ENCODE results near the gene SPACA4.
"Not testable (repeated sequence)": the region's sequence is repeated elsewhere in the genome, so short reads cannot be mapped to it uniquely, and the experiment has no call there.

Gene SPACA4

DNA sequence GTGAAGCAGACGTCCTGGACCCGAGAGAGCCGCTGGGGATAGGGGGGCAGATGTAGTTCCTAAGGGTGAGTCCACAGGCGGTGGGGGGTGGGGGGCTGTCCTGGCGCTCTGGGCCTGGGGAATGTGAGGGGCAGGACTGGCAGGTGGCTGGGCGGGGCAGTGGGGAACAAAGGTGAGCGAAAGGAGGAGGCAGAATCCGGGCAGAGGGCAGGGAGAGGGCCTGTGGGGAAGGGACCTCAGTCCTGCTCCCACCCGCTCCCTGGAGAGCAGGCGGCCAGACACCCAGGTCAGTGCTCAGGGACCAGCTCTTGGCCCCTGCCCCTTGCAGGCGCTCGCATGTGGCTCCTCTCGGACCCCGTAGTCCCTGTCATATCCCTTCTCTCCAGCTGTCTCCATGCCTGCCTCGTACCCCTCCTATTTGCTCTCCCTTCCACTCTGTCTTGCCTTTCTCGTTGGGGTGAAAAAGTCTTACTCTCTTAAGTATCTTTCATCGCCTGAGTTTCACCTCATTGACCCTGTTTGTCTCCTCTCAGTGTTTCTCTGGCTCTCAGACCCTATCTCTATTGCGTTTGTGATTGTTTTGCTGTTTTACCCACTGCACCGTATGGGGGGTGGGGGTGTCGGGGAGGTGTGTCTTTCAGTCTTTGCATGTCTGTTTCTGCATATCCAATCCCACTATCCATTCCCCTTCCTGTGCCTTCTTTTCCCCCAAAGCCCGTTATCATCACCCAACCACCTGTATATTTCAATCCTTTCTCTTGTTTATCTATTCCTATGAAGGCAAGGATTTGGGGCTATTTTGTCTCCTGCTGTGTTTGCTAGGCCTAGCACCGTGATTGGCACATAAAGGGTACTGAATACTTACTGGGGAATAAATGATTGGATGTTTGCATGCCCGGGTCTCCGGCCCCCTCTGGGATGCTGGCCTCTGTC, 18.5 kb downstream of the SPACA4 start:
- Histone ChIP-seq H3K4me1 (ENCODE audit: control insufficient read depth, insufficient read depth, low read length) (peaks cover 4% of the 10 kb centered on the region), H3K9me3 (ENCODE audit: control insufficient read depth, insufficient read depth, low read length) (no peaks in the 10 kb centered on the region), H3K27me3 (ENCODE audit: control insufficient read depth, insufficient read depth, low read length) (no peaks in the 10 kb centered on the region), H3K4me3 (ENCODE audit: low read depth, low read length) (peak overlapping the region; percentile 87), H3K9ac (ENCODE audit: low read depth, low read length) (peak overlapping the region; percentile 37), H3K36me3 (ENCODE audit: control insufficient read depth, insufficient read depth, low read length) (no peaks in the 10 kb centered on the region)

DNA sequence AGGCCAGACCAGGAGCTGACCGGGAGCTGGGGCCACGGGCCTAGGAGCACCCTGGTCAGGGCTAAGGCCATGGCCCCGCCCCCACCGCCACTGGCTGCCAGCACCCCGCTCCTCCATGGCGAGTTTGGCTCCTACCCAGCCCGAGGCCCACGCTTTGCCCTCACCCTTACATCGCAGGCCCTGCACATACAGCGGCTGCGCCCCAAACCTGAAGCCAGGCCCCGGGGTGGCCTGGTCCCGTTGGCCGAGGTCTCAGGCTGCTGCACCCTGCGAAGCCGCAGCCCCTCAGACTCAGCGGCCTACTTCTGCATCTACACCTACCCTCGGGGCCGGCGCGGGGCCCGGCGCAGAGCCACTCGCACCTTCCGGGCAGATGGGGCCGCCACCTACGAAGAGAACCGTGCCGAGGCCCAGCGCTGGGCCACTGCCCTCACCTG, 19.4 kb downstream of the SPACA4 start:
- no peak overlapping the region for H3K4me3 ChIP-seq (ENCODE audit: low read depth, low read length)
- no peaks in the 10 kb centered on the region for H3K9me3 ChIP-seq (ENCODE audit: control insufficient read depth, insufficient read depth, low read length)
- H3K4me1 ChIP-seq (ENCODE audit: control insufficient read depth, insufficient read depth, low read length), result peaks cover 4% of the 10 kb centered on the region
- no peak overlapping the region for H3K9ac ChIP-seq (ENCODE audit: low read depth, low read length)
- H3K36me3 ChIP-seq (ENCODE audit: control insufficient read depth, insufficient read depth, low read length), result no peaks in the 10 kb centered on the region
- no peaks in the 10 kb centered on the region for H3K27me3 ChIP-seq (ENCODE audit: control insufficient read depth, insufficient read depth, low read length)

DNA sequence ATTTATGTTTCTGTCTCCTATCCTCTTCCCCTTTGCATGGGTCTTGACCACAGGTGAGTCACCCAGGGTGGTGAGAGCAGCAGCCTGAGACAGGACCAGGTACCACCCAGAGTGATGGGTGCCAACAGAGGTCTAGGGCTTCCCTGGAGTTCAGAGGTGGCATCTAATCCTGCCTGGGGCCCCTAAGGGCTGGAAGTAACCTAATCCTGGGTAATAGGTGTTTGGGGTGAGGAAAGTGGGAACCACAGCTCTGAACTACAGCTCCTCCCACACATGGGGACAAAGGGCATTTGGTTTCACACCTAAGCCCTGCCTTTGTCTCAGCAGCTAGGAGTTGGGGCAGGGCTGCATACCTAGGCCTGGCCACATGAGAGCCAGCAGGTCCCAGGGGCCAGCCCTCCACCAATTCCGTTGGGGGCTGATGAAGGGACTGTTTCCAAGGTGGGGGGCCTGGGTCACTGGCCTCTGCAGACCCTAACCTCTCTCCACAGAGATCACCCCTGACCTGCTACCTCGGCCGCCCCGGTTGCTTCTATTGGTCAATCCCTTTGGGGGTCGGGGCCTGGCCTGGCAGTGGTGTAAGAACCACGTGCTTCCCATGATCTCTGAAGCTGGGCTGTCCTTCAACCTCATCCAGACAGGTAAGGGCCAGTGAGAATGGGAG, 20.8 kb downstream of the SPACA4 start:
- no peaks in the 10 kb centered on the region for H3K27me3 ChIP-seq (ENCODE audit: control insufficient read depth, insufficient read depth, low read length)
- no peak overlapping the region for H3K9ac ChIP-seq (ENCODE audit: low read depth, low read length)
- peaks cover 4% of the 10 kb centered on the region for H3K4me1 ChIP-seq (ENCODE audit: control insufficient read depth, insufficient read depth, low read length)
- H3K9me3 ChIP-seq (ENCODE audit: control insufficient read depth, insufficient read depth, low read length), result no peaks in the 10 kb centered on the region
- H3K36me3 ChIP-seq (ENCODE audit: control insufficient read depth, insufficient read depth, low read length), result peaks cover 2% of the 10 kb centered on the region
- no peak overlapping the region for H3K4me3 ChIP-seq (ENCODE audit: low read depth, low read length)

DNA sequence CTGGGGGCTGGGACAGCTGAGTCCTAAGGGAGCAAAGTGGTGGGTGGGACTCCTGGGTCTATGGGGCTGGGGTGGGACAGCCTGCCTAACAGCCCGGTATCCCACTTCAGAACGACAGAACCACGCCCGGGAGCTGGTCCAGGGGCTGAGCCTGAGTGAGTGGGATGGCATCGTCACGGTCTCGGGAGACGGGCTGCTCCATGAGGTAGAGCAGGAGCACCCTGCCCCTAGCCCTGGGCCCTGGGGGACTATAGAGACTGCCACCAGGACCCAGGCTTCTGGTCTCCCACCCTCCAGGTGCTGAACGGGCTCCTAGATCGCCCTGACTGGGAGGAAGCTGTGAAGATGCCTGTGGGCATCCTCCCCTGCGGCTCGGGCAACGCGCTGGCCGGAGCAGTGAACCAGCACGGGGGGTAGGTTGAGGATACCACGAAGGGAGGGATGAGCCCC, 21.3 kb downstream of the SPACA4 start:
- no peak overlapping the region for H3K9ac ChIP-seq (ENCODE audit: low read depth, low read length)
- H3K4me1 ChIP-seq (ENCODE audit: control insufficient read depth, insufficient read depth, low read length), result peaks cover 4% of the 10 kb centered on the region
- no peaks in the 10 kb centered on the region for H3K27me3 ChIP-seq (ENCODE audit: control insufficient read depth, insufficient read depth, low read length)
- peaks cover 6% of the 10 kb centered on the region for H3K36me3 ChIP-seq (ENCODE audit: control insufficient read depth, insufficient read depth, low read length)
- H3K9me3 ChIP-seq (ENCODE audit: control insufficient read depth, insufficient read depth, low read length), result no peaks in the 10 kb centered on the region
- H3K4me3 ChIP-seq (ENCODE audit: low read depth, low read length), result no peak overlapping the region

DNA sequence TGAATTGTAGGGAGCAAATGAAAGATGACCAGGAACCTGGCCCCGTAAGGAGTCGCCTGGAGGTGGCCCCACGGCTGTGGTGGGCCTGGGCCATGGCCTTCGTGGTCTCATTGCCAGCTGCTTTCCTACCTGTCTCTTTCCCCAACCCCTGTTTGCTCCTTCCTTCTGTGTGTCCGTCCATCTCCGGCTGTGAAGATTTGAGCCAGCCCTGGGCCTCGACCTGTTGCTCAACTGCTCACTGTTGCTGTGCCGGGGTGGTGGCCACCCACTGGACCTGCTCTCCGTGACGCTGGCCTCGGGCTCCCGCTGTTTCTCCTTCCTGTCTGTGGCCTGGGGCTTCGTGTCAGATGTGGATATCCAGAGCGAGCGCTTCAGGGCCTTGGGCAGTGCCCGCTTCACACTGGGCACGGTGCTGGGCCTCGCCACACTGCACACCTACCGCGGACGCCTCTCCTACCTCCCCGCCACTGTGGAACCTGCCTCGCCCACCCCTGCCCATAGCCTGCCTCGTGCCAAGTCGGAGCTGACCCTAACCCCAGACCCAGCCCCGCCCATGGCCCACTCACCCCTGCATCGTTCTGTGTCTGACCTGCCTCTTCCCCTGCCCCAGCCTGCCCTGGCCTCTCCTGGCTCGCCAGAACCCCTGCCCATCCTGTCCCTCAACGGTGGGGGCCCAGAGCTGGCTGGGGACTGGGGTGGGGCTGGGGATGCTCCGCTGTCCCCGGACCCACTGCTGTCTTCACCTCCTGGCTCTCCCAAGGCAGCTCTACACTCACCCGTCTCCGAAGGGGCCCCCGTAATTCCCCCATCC, 22.1 kb downstream of the SPACA4 start:
- Histone ChIP-seq H3K4me3 (ENCODE audit: low read depth, low read length) (no peak overlapping the region), H3K9me3 (ENCODE audit: control insufficient read depth, insufficient read depth, low read length) (no peaks in the 10 kb centered on the region), H3K36me3 (ENCODE audit: control insufficient read depth, insufficient read depth, low read length) (peaks cover 6% of the 10 kb centered on the region), H3K9ac (ENCODE audit: low read depth, low read length) (no peak overlapping the region), H3K27me3 (ENCODE audit: control insufficient read depth, insufficient read depth, low read length) (no peaks in the 10 kb centered on the region), H3K4me1 (ENCODE audit: control insufficient read depth, insufficient read depth, low read length) (no peaks in the 10 kb centered on the region)

DNA sequence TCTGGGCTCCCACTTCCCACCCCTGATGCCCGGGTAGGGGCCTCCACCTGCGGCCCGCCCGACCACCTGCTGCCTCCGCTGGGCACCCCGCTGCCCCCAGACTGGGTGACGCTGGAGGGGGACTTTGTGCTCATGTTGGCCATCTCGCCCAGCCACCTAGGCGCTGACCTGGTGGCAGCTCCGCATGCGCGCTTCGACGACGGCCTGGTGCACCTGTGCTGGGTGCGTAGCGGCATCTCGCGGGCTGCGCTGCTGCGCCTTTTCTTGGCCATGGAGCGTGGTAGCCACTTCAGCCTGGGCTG, 22.7 kb downstream of the SPACA4 start:
- Histone ChIP-seq H3K4me1 (ENCODE audit: control insufficient read depth, insufficient read depth, low read length) (peaks cover 5% of the 10 kb centered on the region), H3K4me3 (ENCODE audit: low read depth, low read length) (peak overlapping the region; percentile 49), H3K27me3 (ENCODE audit: control insufficient read depth, insufficient read depth, low read length) (no peaks in the 10 kb centered on the region), H3K9ac (ENCODE audit: low read depth, low read length) (peak overlapping the region; percentile 37), H3K36me3 (ENCODE audit: control insufficient read depth, insufficient read depth, low read length) (peaks cover 6% of the 10 kb centered on the region), H3K9me3 (ENCODE audit: control insufficient read depth, insufficient read depth, low read length) (no peaks in the 10 kb centered on the region)

DNA sequence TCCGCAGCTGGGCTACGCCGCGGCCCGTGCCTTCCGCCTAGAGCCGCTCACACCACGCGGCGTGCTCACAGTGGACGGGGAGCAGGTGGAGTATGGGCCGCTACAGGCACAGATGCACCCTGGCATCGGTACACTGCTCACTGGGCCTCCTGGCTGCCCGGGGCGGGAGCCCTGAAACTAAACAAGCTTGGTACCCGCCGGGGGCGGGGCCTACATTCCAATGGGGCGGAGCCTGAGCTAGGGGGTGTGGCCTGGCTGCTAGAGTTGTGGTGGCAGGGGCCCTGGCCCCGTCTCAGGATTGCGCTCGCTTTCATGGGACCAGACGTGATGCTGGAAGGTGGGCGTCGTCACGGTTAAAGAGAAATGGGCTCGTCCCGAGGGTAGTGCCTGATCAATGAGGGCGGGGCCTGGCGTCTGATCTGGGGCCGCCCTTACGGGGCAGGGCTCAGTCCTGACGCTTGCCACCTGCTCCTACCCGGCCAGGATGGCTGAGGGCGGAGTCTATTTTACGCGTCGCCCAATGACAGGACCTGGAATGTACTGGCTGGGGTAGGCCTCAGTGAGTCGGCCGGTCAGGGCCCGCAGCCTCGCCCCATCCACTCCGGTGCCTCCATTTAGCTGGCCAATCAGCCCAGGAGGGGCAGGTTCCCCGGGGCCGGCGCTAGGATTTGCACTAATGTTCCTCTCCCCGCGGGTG, 23.2 kb downstream of the SPACA4 start:
- Histone ChIP-seq H3K4me1 (ENCODE audit: control insufficient read depth, insufficient read depth, low read length) (peaks cover 6% of the 10 kb centered on the region), H3K4me3 (ENCODE audit: low read depth, low read length) (peak overlapping the region; percentile 67), H3K9ac (ENCODE audit: low read depth, low read length) (peak overlapping the region; percentile 81), H3K9me3 (ENCODE audit: control insufficient read depth, insufficient read depth, low read length) (no peaks in the 10 kb centered on the region), H3K27me3 (ENCODE audit: control insufficient read depth, insufficient read depth, low read length) (no peaks in the 10 kb centered on the region), H3K36me3 (ENCODE audit: control insufficient read depth, insufficient read depth, low read length) (peaks cover 6% of the 10 kb centered on the region)

DNA sequence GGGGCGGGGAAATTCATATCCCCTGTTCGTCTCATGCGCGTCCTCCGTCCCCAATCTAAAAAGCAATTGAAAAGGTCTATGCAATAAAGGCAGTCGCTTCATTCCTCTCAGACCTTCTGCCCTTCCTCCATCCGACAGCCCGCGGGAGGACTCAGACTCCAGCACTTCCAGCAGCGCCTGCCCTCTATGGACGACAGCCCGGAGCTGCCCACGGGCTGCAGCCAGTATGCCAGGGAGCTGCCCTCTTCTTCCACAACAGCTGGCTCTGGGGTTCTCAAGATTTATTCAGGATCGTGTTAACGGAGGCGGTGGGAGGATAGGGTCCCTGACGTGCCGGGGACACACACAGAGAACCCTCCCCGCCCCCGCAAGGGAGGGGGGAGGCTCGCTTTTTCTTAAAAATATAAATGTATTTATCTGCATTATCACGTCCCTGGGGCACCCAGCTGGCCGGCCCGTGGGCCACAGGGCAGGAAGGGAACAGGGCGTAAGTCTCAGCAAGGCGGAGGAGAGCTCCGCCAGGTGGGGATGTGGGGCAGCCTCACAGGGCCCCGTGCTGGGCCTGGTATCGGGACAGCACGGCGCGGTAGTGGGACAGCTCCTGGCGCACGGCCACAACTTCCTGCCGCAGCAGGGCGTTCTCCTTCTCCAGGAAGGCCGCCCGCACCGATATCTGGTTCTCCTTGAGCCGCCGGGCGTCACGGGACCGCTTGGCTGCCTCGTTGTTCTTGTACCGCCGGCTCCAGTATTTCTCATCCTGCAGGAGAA, 23.9 kb downstream of the SPACA4 start:
- peaks cover 6% of the 10 kb centered on the region for H3K4me1 ChIP-seq (ENCODE audit: control insufficient read depth, insufficient read depth, low read length)
- H3K4me3 ChIP-seq (ENCODE audit: low read depth, low read length), result peak overlapping the region; percentile 67
- H3K9ac ChIP-seq (ENCODE audit: low read depth, low read length), result peak overlapping the region; percentile 81
- H3K36me3 ChIP-seq (ENCODE audit: control insufficient read depth, insufficient read depth, low read length), result peaks cover 6% of the 10 kb centered on the region
- no peaks in the 10 kb centered on the region for H3K27me3 ChIP-seq (ENCODE audit: control insufficient read depth, insufficient read depth, low read length)
- H3K9me3 ChIP-seq (ENCODE audit: control insufficient read depth, insufficient read depth, low read length), result no peaks in the 10 kb centered on the region

DNA sequence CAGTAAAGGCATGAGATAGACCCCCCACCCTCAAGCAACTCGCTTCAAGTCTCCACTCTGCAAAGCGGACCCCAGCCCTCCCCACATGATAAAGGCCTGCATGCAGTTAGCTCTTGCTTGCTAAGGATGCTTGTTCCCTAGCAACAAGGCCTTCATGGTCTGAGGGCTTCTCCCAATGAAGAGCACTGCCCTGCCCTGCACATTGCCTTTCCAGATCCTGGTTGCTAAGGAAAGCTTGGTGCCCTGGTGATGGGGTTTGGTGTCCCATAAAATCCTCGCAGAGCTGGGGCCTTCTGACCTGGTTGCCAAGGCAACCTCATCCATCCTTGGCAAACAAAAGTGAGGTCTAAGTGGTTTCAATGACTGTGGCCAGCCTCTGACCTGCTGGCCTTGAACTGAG, 24.7 kb downstream of the SPACA4 start:
- Histone ChIP-seq H3K9me3 (ENCODE audit: control insufficient read depth, insufficient read depth, low read length) (no peaks in the 10 kb centered on the region), H3K4me3 (ENCODE audit: low read depth, low read length) (peak overlapping the region; percentile 67), H3K27me3 (ENCODE audit: control insufficient read depth, insufficient read depth, low read length) (no peaks in the 10 kb centered on the region), H3K9ac (ENCODE audit: low read depth, low read length) (no peak overlapping the region), H3K4me1 (ENCODE audit: control insufficient read depth, insufficient read depth, low read length) (peaks cover 6% of the 10 kb centered on the region), H3K36me3 (ENCODE audit: control insufficient read depth, insufficient read depth, low read length) (peaks cover 6% of the 10 kb centered on the region)

DNA sequence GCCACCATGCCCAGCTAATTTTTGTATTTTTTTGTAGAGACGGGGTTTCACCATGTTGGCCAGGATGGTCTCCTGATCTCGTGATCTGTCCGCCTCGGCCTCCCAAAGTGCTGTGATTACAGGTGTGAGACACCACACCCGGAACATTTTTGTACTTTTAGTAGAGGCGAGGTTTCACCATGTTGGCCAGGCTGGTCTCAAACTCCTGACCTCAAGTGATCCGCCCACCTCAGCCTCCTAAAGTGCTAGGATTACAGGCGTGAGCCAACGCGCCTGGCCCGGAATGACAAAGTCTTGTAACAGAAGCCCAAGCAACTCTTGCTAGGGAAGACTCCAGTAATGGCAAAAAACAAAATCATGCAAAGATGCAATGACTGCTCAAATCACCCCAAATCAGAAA, 25.7 kb downstream of the SPACA4 start:
- not testable (repeated sequence) for H3K27me3 ChIP-seq (ENCODE audit: control insufficient read depth, insufficient read depth, low read length); H3K36me3 ChIP-seq (ENCODE audit: control insufficient read depth, insufficient read depth, low read length); H3K4me3 ChIP-seq (ENCODE audit: low read depth, low read length); H3K4me1 ChIP-seq (ENCODE audit: control insufficient read depth, insufficient read depth, low read length); H3K9ac ChIP-seq (ENCODE audit: low read depth, low read length); H3K9me3 ChIP-seq (ENCODE audit: control insufficient read depth, insufficient read depth, low read length)

Data from iPS-15b (cell line).